GM23248 (cell line): ENCODE measurements around the gene TAS2R7.

ENCODE experiments used
- EZH2 ChIP-seq: fragments of 200-600 bp; sonication (generic); IDR thresholded peaks from 2 replicates; pipeline ENCODE4 v1.6.1; 2018; ENCODE audit warnings: antibody characterized with exemption, mild to moderate bottlenecking; ENCODE audit not compliant: insufficient read depth, poor library complexity, severe bottlenecking
- EZH2phosphoT487 ChIP-seq: fragments of 200-600 bp; sonication (generic); IDR thresholded peaks from 2 replicates; pipeline ENCODE4 v1.6.1; 2018; ENCODE audit warnings: antibody characterized with exemption, moderate library complexity, mild to moderate bottlenecking, low read depth; ENCODE audit not compliant: insufficient read depth

GRCh38 chr12:10838461-10838860 lies 36.0 kb upstream of the TAS2R7 start:
- TF ChIP-seq EZH2, result no peak
- TF ChIP-seq EZH2phosphoT487, result no peak
